K562 (cell line): Measurements from ENCODE around the gene UPF1. TPM values are rescaled to one million over a fixed set of nuclear protein-coding genes. Genes with fewer than 3 reads are reported as not detected.

ENCODE experiments used
- ATAC-seq: fragments of 200-7000 bp; cut with Tn5 transposase; 3 replicates; pipeline ENCODE4 v1.9.1; 2020; ENCODE audit warnings: moderate library complexity
- BruUV-seq: library from RNA; stranded (reverse); fragments of 400-500 nt; replicated peaks from 2 replicates; lab custom pipeline; 2021; lab: Mats Ljungman, UMichigan
- CTCF ChIA-PET: fragments of 300-600 bp; formaldehyde crosslinking; extraction: SDS; loops from one replicate; lab custom pipeline; 2021; ENCODE audit warnings: low intra/inter-chr PET ratio; lab: Yijun Ruan, JAX
- POLR2A ChIA-PET: fragments of 300-600, 350-650 bp; sonication (Branson Sonifier 250); formaldehyde crosslinking; extraction: SDS; loops from one replicate; lab custom pipeline; 2021; ENCODE audit warnings: antibody characterized with exemption, inconsistent platforms; lab: Yijun Ruan, JAX
- DNase-seq, 4 experiments: peaks; one replicate each; pipeline versions ENCODE4 v3.0.0 to v3.0.0-alpha.2; 2011 to 2018; ENCODE audit warnings: low spot score in 3 of 4, mixed read lengths in 3 of 4; ENCODE audit errors: extremely low read depth in 1 of 4
- FAIRE-seq: peaks from 2 replicates; lab custom pipeline; 2011; peaks lifted over from hg19 to GRCh38; lab: Jason Lieb, UNC
- H2AFZ ChIP-seq: 2 replicates; pipeline ENCODE4 v1.6.0; 2011; ENCODE audit warnings: low read depth, low read length, control low read depth, inconsistent platforms
- H3K27ac ChIP-seq: fragments of 200-600 bp; 3 replicates; pipeline ENCODE4 v1.8.0; 2011; ENCODE audit warnings: low read depth, mild to moderate bottlenecking, control low read depth, inconsistent platforms, low read length, moderate library complexity, mixed read lengths; ENCODE audit errors: extremely low read depth
- H3K27me3 ChIP-seq, 2 experiments: fragments of 300-600 bp in 1 of 2; 2 replicates in 1 of 2; 3 replicates in 1 of 2; pipeline versions ENCODE4 v1.6.0 to v1.8.0; 2011; ENCODE audit warnings: inconsistent platforms in 2 of 2, low read length in 2 of 2, mild to moderate bottlenecking in 1 of 2, mixed read lengths in 1 of 2, moderate library complexity in 1 of 2; ENCODE audit not compliant: control insufficient read depth in 2 of 2, insufficient read depth in 2 of 2
- H3K36me3 ChIP-seq: fragments of 300-600 bp; 3 replicates; pipeline ENCODE4 v1.8.0; 2011; ENCODE audit warnings: mild to moderate bottlenecking, low read length, inconsistent platforms; ENCODE audit not compliant: control insufficient read depth, insufficient read depth
- H3K4me1 ChIP-seq, 2 experiments: fragments of 200-600 bp in 1 of 2; replicated peaks in 1 of 2; 2 replicates in 1 of 2; 3 replicates in 1 of 2; pipeline versions ENCODE4 v1.5.1 to v1.8.0; 2011; ENCODE audit warnings: inconsistent platforms in 2 of 2, low read length in 2 of 2, mild to moderate bottlenecking in 1 of 2, mixed read lengths in 1 of 2, moderate library complexity in 1 of 2; ENCODE audit not compliant: control insufficient read depth in 2 of 2, insufficient read depth in 2 of 2
- H3K4me2 ChIP-seq: 2 replicates; pipeline ENCODE4 v1.6.1; 2011; ENCODE audit warnings: low read length, control low read depth, inconsistent platforms, mixed read lengths; ENCODE audit not compliant: insufficient read depth
- H3K4me3 ChIP-seq: fragments of 200-600 bp; sonication (generic), shearing (Covaris generic); 2 replicates; pipeline ENCODE4 v1.5.1; 2016; ENCODE audit warnings: control low read depth, inconsistent platforms
- H3K79me2 ChIP-seq: fragments of 200-600 bp; 3 replicates; pipeline ENCODE4 v1.8.0; 2011; ENCODE audit warnings: low read length, inconsistent platforms; ENCODE audit not compliant: control insufficient read depth, insufficient read depth
- H3K9ac ChIP-seq, 2 experiments: 2 replicates each; pipeline versions ENCODE4 v1.6.0 to v1.6.1; 2011; ENCODE audit warnings: low read depth in 2 of 2, low read length in 2 of 2, control low read depth in 1 of 2, inconsistent platforms in 1 of 2, mild to moderate bottlenecking in 1 of 2, mixed read lengths in 1 of 2; ENCODE audit not compliant: insufficient read depth in 1 of 2
- H3K9me1 ChIP-seq: one replicate; pipeline ENCODE4 v1.6.0; 2011; ENCODE audit warnings: inconsistent platforms, mild to moderate bottlenecking, low read length, moderate library complexity; ENCODE audit not compliant: control insufficient read depth, insufficient read depth
- H3K9me3 ChIP-seq: replicated peaks from 2 replicates; pipeline ENCODE4 v1.5.1; 2011; ENCODE audit warnings: low read depth, low read length, inconsistent platforms; ENCODE audit not compliant: control insufficient read depth, insufficient read depth
- H4K20me1 ChIP-seq: replicated peaks from 2 replicates; pipeline ENCODE4 v1.6.1; 2011; ENCODE audit warnings: low read length, inconsistent platforms, mixed read lengths; ENCODE audit not compliant: control insufficient read depth, insufficient read depth
- CREBBP ChIP-seq: IDR thresholded peaks from one replicate; pipeline ENCODE4 v1.6.1; 2012; ENCODE audit warnings: low read depth, mild to moderate bottlenecking, control low read depth, inconsistent platforms, low read length
- E2F6 ChIP-seq, 2 experiments: IDR thresholded peaks; 2 replicates each; pipeline ENCODE4 v1.6.1; 2011; ENCODE audit warnings: borderline replicate concordance in 1 of 2, control low read depth in 1 of 2, low read depth in 1 of 2, low read length in 1 of 2, mild to moderate bottlenecking in 1 of 2, mixed read lengths in 1 of 2, moderate library complexity in 1 of 2; ENCODE audit not compliant: insufficient read depth in 1 of 2, insufficient read length in 1 of 2, poor library complexity in 1 of 2, severe bottlenecking in 1 of 2; ENCODE audit errors: extremely low read depth in 1 of 2
- MAZ ChIP-seq, 2 experiments: fragments of 450-650 bp in 1 of 2; sonication (generic) in 1 of 2; formaldehyde crosslinking; IDR thresholded peaks in 1 of 2; conservative IDR thresholded peaks in 1 of 2; 2 replicates each; pipeline versions ENCODE4 v1.4.0 to v1.5.0; 2020; ENCODE audit warnings: mild to moderate bottlenecking in 1 of 2, missing genetic modification reagents in 1 of 2
- NCOA2 ChIP-seq, 2 experiments: fragments of 450-650 bp; IDR thresholded peaks; 2 replicates each; pipeline ENCODE4 v1.6.1; 2018; ENCODE audit warnings: mild to moderate bottlenecking in 2 of 2, moderate library complexity in 1 of 2; ENCODE audit not compliant: partially characterized antibody in 2 of 2
- POLR2G ChIP-seq: fragments of 200-400 bp; formaldehyde crosslinking; IDR thresholded peaks from 2 replicates; pipeline ENCODE4 v1.6.1; 2017; ENCODE audit warnings: low read depth, mild to moderate bottlenecking, antibody characterized with exemption, low read length, moderate library complexity
- WGBS: fragments of 100-300 bp; shearing (Covaris generic); methylation state at CpG from one replicate; pipeline ENCODE4 v1.1.6; 2016; ENCODE audit warnings: low coverage, mixed read lengths; ENCODE audit not compliant: insufficient coverage; ENCODE audit errors: missing lambda C conversion rate; 5-methylcytosine and 5-hydroxymethylcytosine counted together
- in situ Hi-C: fragments of 300-500 bp; cut with MboI; formaldehyde crosslinking; loops from 4 replicates; pipeline ENCODE4 v1.15.0; 2018; ENCODE audit warnings: inconsistent platforms, mixed read lengths
- intact Hi-C: fragments of 100-400 bp; cut with micrococcal nuclease; formaldehyde crosslinking; loops from 2 replicates; pipeline ENCODE4 v1.14.2; 2022
- polyA plus RNA-seq, 8 experiments: library from polyadenylated mRNA; depleted of rRNA in 4 of 8; stranded (reverse) in 5 of 8; unstranded in 3 of 8; fragments of >200 nt; fragmentation: Nextera tagmentation in 2 of 8; fragmentation: Illumina TruSeq in 1 of 8; extraction: Ambion mirVana in 2 of 8; extraction: Trizol in 1 of 8; gene quantifications; 2 replicates each; pipeline versions ENCODE4 v1.2.1 to v1.2.3, GENCODE V29; 2011 to 2014; ENCODE audit warnings: inconsistent platforms in 1 of 8, missing spikeins in 1 of 8
- total RNA-seq, 7 experiments: library from RNA; depleted of rRNA in 6 of 7; stranded (reverse); fragments of >200 nt in 6 of 7; fragmentation: Illumina TruSeq in 2 of 7; extraction: Trizol in 2 of 7; gene quantifications; 2 replicates each; pipeline versions ENCODE4 v1.2.1 to v1.2.3, GENCODE V29; 2011 to 2021; ENCODE audit warnings: low replicate concordance in 1 of 7

UPF1 gene
- total and polyA plus RNA-seq, 9 of the 15 experiments (the other 6 are each of a cell fraction or from before 2014, with no cell fraction given) = 0.34 to 103 (median 27.9) TPM

- DNase-seq = no peak
- no TSS peak for BruUV-seq
- ChIA-PET CTCF (no interaction called here), POLR2A (interaction anchor here (0.8 to 1.2 kb wide), 4 partner anchors 9 to 87 kb away, joined by 3 to 5 read pairs (median 4); no protein-coding TSS in a partner anchor)
- TF ChIP-seq NCOA2 (IDR thresholded peaks at IDR 0.05; ENCODE audit: partially characterized antibody in 2 of 2) = no peak
- TF ChIP-seq CREBBP = no peak
- 0 out of 4 replicates have a peak, but pooled peaks of 1 of the 2 experiments have one; percentile 17 for TF ChIP-seq MAZ (CRISPR knock-in tag; conservative IDR thresholded peaks at IDR 0.05 in 1 of 2, IDR thresholded peaks at IDR 0.05 in 1 of 2)
- TF ChIP-seq E2F6 (IDR thresholded peaks at IDR 0.05; ENCODE audit: borderline replicate concordance in 1 of 2, extremely low read depth in 1 of 2, insufficient read depth in 1 of 2, insufficient read length in 1 of 2, low read depth in 1 of 2, low read length in 1 of 2, poor library complexity in 1 of 2, severe bottlenecking in 1 of 2) = no peak
- TF ChIP-seq POLR2G = peak; percentile 48
- 85% methylated on average over 13 of the region's 20 CpGs for WGBS
- Histone ChIP-seq H3K9me3 (no peaks in the 10 kb centered on the region), H3K9ac (no peak overlapping the region), H4K20me1 (peaks cover 22% of the 10 kb centered on the region), H3K36me3 (peaks cover 43% of the 10 kb centered on the region; the same call in 2 of the 3 replicates), H3K27ac (no peak overlapping the region), H3K4me3 (no peak overlapping the region), H3K27me3 (peaks cover 0 to 2% of the 10 kb centered on the region in 2 experiments; a peak in 1 of 5 replicates), H3K4me2 (no peak overlapping the region), H2AFZ (no peak overlapping the region), H3K4me1 (peaks cover 12 to 60% of the 10 kb centered on the region in 2 experiments), H3K79me2 (no peaks in the 10 kb centered on the region), H3K9me1 (peaks cover 3% of the 10 kb centered on the region)
- FAIRE-seq = no peak
- in situ Hi-C loops = no loop called here
- intact Hi-C loops = loop anchor here (5.0 kb wide), 1 partner anchor 237 kb away; the partner anchor contains the start of gene TMEM161A
- ATAC-seq = no peak
These were observed 68.1 kb downstream of the UPF1 start for GRCh38 chr19:18899624-18900560.
